Measurements from ENCODE around the gene DOLPP1.

DNA sequence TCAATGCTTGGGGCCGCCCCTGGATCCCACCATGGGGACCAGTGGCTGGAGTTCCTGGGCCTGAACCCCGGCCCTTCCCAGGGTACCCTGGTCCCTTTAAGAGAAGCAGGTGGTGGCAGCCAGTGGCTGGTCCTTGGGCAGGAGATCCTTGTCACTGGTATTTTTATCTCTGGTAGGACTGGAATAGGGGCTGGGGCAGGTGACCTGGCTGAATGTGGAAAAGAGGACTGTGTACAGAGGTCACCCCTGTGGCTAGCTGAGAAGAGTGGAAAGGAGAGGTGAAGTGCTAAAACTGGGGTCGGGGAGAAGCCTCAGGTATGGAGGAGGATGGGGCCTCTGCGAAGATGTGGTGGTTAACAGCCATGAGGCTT, 22.7 kb downstream of the DOLPP1 start:
- no peak for TF ChIP-seq EZH2 (IDR thresholded peaks at IDR 0.05)
- TF ChIP-seq POLR2AphosphoS5 (IDR thresholded peaks at IDR 0.05; ENCODE audit: borderline replicate concordance, low read depth, low read length), result no peak
